Stimulated activated naive CD8-positive, alpha-beta T cell treated with anti-CD3 and anti-CD28 coated beads, Interleukin-15, amount 100 ng/mL, for 72 hours (primary cell): ENCODE data around the gene NEK6.

Experiments
- ATAC-seq: fragments of 150-1000 bp; cut with Tn5 transposase; 2 replicates; pipeline ENCODE4 v1.10.0; 2021; ENCODE audit warnings: mild to moderate bottlenecking, moderate library complexity
- DNase-seq, 2 donors: peaks; one replicate each; pipeline ENCODE4 v3.0.0; 2021 to 2022
- H3K27ac Mint-ChIP-seq, 2 donors: one replicate each; pipeline ENCODE4 v1.8.0; 2022; ENCODE audit warnings: mild to moderate bottlenecking in 2 of 2, mixed read lengths in 2 of 2, moderate library complexity in 2 of 2
- H3K27me3 Mint-ChIP-seq: one replicate; pipeline ENCODE4 v1.8.0; 2022; ENCODE audit warnings: mixed read lengths
- H3K4me1 Mint-ChIP-seq: one replicate; pipeline ENCODE4 v1.8.0; 2022; ENCODE audit warnings: mild to moderate bottlenecking, mixed read lengths
- H3K4me3 Mint-ChIP-seq, 2 donors: one replicate each; pipeline ENCODE4 v1.8.0; 2022; ENCODE audit warnings: mild to moderate bottlenecking in 2 of 2, mixed read lengths in 2 of 2, moderate library complexity in 1 of 2
- H3K9me3 Mint-ChIP-seq, 2 donors: one replicate each; pipeline ENCODE4 v1.8.0; 2022; ENCODE audit warnings: mixed read lengths in 2 of 2

The NEK6 gene

GRCh38 chr9:124303762-124304161, 46.0 kb downstream of the NEK6 start:
- Mint-ChIP-seq H3K4me1 (peaks cover 27% of the 10 kb centered on the region), H3K4me3 (no peak overlapping the region), H3K27me3 (no peaks in the 10 kb centered on the region), H3K27ac (no peak overlapping the region), H3K9me3 (no peaks in the 10 kb centered on the region)
- ATAC-seq (no peak), DNase-seq (no peak)

- ATAC-seq (no peak), DNase-seq (no peak)
- no peak overlapping the region for H3K27ac Mint-ChIP-seq
- H3K4me1 Mint-ChIP-seq = peaks cover 23% of the 10 kb centered on the region
- no peaks in the 10 kb centered on the region for H3K27me3 Mint-ChIP-seq
- no peaks in the 10 kb centered on the region for H3K9me3 Mint-ChIP-seq
- H3K4me3 Mint-ChIP-seq = no peak overlapping the region
These were observed 46.5 kb downstream of the NEK6 start for GRCh38 chr9:124304285-124304684.

DNA sequence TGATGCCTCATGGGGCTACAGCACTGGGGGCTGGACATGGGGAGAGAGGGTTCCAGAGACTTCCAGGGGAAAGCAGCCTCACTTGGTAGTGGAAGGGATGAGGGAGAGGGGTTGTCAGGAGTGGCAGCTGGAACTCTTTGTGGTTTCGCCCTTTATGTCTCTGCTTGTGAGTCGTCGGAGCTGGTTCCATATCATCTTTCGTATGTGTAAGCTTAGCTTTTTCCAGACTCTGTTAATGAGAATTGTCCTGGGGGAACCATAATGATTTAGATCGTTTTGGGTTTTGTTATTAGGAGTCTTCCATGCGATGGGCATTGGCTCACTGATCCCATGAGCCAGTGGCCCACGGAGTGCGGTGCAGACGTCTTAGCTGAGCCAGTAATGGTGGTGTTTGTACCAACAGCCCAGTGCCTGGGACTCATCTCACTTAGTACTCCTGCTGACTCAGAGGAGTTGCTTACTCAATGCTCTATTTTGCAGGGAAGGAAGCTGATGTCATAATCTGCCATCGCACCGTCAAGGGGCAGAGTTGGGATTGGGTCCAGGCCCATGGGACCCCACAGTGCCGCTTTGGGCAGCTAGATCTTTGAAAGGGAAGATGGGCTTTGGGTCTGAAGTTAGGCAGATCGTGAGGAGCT, 48.5 kb downstream of the NEK6 start:
- Mint-ChIP-seq H3K27ac (peak overlapping the region in 1 of 2 donors; percentile 75), H3K9me3 (no peaks in the 10 kb centered on the region), H3K4me1 (peaks cover 10% of the 10 kb centered on the region), H3K4me3 (no peak overlapping the region), H3K27me3 (no peaks in the 10 kb centered on the region)
- ATAC-seq (no peak), DNase-seq (no peak)

DNA sequence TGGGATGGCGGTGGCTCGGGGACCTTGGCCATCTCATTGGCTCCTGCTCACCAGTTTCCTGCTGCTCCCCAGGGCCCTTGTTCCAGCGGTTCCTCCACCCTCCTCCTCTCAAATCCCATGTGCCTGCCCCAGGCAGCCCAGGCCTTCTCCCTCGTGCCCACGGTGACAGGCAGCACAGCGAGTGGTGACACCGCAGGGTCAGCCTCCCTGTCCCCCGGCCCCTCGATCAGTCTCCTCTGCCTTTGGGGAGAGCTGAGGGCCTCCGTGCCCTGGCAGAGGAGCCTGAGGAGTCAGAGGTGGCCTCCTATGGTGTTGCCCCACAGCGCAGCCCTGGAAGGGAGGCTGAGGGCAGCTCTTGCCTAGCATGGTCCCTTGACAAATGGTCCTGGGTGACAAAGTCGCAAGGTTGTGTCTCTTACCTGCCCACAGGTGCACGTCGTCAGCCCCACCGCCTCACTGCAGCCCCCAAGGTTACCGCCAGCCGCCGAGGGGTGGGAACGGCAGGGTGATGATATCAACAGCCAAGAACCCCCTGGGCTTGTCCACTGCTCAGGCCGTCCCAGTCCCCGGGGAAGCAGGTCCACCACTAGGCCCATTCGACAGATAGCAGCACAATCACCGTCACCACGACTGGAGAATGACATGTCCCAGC, 49.8 kb downstream of the NEK6 start:
- Mint-ChIP-seq H3K4me1 (peaks cover 10% of the 10 kb centered on the region), H3K4me3 (no peak overlapping the region), H3K27me3 (no peaks in the 10 kb centered on the region), H3K27ac (no peak overlapping the region), H3K9me3 (no peaks in the 10 kb centered on the region)
- DNase-seq (no peak), ATAC-seq (no peak)

DNA sequence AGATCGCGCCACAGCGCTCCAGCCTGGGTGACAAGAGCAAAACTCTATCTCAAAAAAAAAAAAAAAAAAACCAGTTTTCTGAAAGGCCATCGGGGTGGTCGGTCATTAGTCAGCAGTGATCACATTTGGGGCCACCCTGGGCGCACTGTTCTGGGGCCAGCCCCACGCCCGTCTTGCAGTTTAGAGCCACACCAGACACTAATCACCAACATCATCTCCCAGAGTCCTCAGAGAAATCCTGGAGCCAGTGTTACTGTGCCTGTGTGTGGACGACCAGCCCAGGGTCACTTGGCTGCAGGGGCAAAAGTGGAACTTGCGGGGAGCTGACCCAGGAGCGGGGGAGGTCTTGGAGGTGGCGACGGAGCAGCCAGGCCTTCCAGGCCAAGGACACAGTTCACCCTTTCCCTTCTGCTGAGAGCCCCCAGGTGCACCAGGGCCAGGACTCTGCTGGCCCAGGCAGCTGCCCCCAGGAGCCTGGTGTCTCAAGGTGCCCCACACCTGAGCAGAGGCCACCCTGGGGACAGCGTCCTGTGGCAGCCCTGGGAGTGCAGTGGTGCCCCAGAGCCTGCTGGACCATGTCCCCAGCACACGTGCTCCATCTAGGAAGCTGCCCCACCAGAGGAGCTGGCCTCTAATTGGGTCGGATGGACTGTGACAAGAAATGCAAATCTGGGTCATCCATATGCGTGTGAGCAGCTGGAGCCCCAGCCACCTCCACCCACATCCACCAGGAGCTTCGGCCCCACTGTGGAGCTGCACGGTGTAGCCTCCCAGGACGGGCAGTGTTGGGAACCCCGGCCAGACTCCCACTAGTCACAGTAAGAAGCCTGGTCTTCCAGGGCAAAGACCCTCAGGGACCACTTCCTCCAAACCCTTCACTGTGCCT, 51.1 kb downstream of the NEK6 start:
- Mint-ChIP-seq H3K27ac (no peak overlapping the region), H3K27me3 (no peaks in the 10 kb centered on the region), H3K9me3 (no peaks in the 10 kb centered on the region), H3K4me3 (no peak overlapping the region), H3K4me1 (peaks cover 10% of the 10 kb centered on the region)
- DNase-seq = no peak
- no peak for ATAC-seq

DNA sequence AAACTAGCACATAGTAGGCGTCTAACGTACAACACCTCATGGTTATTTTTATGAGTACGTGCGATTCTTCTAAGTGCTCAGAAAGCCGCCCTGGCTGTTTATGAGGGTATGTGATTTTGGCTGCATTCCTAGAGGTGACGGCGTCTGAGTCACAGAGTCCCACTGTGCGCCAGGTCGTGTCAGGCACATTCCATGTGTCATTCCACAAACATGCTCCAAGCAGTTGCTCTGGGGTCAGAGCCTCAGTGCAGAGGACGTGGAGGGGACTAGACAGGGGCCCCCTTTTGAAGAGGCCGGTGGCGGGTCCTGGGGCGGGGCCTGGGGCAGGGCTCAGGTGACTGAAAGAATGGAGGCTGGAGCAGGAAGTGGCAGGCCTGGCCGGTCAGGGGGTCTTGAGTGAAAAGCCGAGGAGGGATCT, 51.9 kb downstream of the NEK6 start:
- DNase-seq = no peak
- peak overlapping the region in 1 of 2 donors; percentile 19 for H3K27ac Mint-ChIP-seq
- H3K4me3 Mint-ChIP-seq = no peak overlapping the region
- ATAC-seq = no peak
- no peaks in the 10 kb centered on the region for H3K9me3 Mint-ChIP-seq
- peaks cover 10% of the 10 kb centered on the region for H3K4me1 Mint-ChIP-seq
- H3K27me3 Mint-ChIP-seq = no peaks in the 10 kb centered on the region

GRCh38 chr9:124311283-124311682, 53.5 kb downstream of the NEK6 start:
- Mint-ChIP-seq H3K27me3 (no peaks in the 10 kb centered on the region), H3K4me1 (peaks cover 2% of the 10 kb centered on the region), H3K27ac (no peak overlapping the region), H3K9me3 (no peaks in the 10 kb centered on the region), H3K4me3 (no peak overlapping the region)
- ATAC-seq (no peak), DNase-seq (no peak)

DNA sequence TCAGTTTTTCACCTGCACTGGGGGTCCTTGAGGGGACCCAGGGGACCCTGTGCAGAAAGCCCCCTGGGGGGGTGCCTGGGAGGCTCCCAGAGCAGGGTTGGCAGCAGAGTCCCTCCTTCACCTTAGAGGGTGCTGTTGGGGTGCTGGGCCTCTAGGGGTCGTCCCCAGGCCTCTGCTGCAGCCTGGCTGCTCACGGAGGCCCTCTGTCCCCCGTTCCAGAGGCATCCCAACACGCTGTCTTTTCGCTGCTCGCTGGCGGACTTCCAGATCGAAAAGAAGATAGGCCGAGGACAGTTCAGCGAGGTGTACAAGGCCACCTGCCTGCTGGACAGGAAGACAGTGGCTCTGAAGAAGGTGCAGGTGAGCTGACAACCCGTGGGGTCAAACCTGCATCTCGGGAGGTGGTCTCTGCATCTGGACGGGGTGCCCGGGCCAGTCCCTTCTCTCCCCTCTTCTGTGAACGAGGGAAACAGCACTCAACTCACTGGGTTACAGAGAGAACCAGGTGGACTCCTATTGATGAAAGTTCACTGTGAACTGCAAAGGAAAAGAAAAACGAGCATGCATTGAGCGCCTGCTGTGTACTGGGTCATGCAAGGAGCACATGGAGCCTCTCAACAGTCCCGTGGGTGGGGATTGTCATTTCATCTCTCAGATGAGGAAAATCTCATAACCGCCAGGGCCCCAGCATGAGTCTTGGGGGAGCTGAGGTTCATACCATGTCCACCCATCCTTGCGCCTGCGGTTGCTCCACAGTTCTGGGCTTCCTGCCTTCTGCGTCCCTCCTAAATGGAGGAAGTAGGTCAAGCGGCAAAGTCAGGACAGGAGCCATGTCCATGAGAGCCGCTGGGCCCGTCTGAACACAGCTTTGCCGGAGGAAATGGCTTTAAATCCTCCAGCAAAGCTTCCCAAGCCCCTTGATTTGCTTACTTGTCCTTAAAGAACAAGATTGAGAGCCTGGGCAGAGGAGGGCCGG, 54.8 kb downstream of the NEK6 start:
- peak; percentile 21 for ATAC-seq
- no peak overlapping the region for H3K4me3 Mint-ChIP-seq
- no peaks in the 10 kb centered on the region for H3K9me3 Mint-ChIP-seq
- H3K4me1 Mint-ChIP-seq = no peaks in the 10 kb centered on the region
- DNase-seq = no peak
- no peaks in the 10 kb centered on the region for H3K27me3 Mint-ChIP-seq
- H3K27ac Mint-ChIP-seq = no peak overlapping the region

DNA sequence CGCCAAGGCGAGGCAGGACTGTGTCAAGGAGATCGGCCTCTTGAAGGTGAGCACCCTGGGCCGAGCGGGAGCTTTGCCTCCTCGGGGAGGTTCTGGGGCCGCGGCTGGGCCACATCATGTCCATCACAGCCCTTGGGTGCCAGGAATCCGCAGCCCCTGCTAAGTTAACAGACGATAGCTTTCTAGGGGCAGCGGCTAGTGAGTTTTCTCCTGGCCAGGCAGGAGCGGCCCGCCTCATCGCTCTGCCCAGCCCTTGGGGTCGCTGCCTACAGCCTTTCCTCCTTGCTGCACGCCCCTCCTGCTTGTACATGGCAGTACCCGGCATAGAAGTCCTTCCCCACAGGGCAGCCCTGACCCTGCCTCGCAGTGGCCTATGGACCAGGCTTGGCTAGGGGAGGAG, 56.2 kb downstream of the NEK6 start:
- Mint-ChIP-seq H3K27me3 (no peaks in the 10 kb centered on the region), H3K4me1 (no peaks in the 10 kb centered on the region), H3K4me3 (no peak overlapping the region), H3K9me3 (no peaks in the 10 kb centered on the region), H3K27ac (peak overlapping the region in 1 of 2 donors; percentile 71)
- no peak for DNase-seq
- no peak for ATAC-seq

DNA sequence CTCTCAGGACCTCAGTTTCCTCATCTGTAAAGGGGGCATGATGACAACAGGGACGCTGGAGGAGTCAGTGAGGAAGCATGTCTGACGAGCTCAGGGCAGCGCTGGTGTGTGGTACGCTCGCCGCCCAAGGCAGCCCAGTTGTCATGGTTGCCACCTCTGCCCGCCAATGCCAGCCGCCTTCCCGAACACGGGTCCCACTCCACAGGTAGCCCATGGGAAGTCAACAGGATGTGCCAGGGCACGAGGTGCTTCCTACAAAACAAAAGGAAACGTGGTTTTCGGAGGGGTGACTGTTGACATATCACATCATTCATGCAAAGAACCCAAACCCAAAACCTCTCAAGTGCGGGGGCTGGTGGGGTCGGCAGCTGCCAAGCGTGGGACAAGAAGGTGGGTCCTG, 58.1 kb downstream of the NEK6 start:
- no peak overlapping the region for H3K4me3 Mint-ChIP-seq
- no peaks in the 10 kb centered on the region for H3K27me3 Mint-ChIP-seq
- H3K9me3 Mint-ChIP-seq = no peaks in the 10 kb centered on the region
- no peaks in the 10 kb centered on the region for H3K4me1 Mint-ChIP-seq
- ATAC-seq = no peak
- peak overlapping the region in 1 of 2 donors; percentile 34 for H3K27ac Mint-ChIP-seq
- no peak for DNase-seq

- Mint-ChIP-seq H3K27me3 (no peaks in the 10 kb centered on the region), H3K4me3 (no peak overlapping the region), H3K4me1 (no peaks in the 10 kb centered on the region), H3K27ac (no peak overlapping the region), H3K9me3 (no peaks in the 10 kb centered on the region)
- DNase-seq (peak; percentile 27 to 31), ATAC-seq (peak; percentile 37)
These were observed 62.6 kb downstream of the NEK6 start for GRCh38 chr9:124320062-124320973.

GRCh38 chr9:124321416-124321815, 63.7 kb downstream of the NEK6 start:
- Mint-ChIP-seq H3K4me1 (no peaks in the 10 kb centered on the region), H3K9me3 (no peaks in the 10 kb centered on the region), H3K27ac (no peak overlapping the region), H3K27me3 (no peaks in the 10 kb centered on the region), H3K4me3 (no peak overlapping the region)
- DNase-seq (no peak), ATAC-seq (no peak)

DNA sequence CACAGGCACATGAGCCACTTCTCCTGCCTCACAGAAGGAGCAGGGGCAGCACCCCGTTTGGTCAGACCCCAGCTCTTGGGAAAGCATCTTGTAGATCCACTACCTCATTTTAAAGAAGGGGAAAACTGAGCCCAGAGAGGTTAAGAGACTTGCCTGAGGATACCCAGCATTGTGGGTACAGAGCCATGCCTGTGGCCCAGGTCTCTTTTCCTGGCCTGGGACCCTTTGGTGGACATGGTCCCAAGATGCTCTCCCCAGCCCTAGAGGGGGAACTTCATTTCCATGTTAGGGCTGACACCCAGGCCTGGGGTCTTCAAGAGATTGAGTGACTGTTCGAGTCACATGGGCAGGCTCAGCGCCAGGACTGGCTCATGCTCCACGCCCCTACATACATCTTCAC, 64.2 kb downstream of the NEK6 start:
- Mint-ChIP-seq H3K4me3 (no peak overlapping the region), H3K9me3 (no peaks in the 10 kb centered on the region), H3K4me1 (no peaks in the 10 kb centered on the region), H3K27ac (peak overlapping the region in 1 of 2 donors; percentile 69), H3K27me3 (no peaks in the 10 kb centered on the region)
- no peak for ATAC-seq
- DNase-seq = no peak

DNA sequence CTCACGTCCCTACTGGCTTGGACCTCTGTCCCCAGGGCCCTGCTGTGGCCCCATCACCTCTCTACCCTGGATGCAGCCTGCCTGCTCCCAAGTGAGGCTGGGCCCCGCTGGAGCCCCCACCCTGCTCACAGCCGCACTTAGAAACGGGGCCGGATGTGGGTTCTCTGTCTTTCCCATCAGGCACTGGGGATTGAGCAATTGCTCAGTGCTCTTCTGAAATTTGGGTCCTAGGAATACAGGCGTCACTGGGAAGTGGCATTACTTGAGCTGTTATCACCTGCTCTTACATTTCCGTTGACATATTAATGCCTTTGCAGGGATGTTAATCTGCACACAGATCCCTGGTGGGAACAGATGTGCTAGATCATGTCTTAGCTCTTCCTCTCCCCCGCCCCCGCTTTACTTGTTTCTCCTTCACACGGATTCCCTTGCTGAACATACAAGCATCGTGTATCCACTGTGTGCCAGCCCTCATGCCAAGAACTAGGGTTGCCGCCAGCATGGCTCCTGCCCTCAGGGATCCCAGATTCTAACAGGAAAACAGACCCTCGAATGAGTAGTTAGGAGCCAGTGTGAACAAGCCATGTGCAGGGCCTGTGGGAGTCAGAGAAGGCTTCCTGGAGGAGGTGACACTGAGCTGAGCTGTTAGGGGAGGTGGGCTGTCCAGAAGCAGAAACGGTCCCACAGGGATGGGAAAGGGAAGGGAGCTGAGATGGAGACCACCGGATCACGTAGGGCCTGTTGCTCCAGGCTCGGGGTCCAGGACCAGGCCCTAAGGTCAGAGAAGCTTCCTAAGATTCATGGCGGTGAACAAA, 65.1 kb downstream of the NEK6 start:
- H3K27me3 Mint-ChIP-seq = no peaks in the 10 kb centered on the region
- DNase-seq (no peak), ATAC-seq (no peak)
- H3K27ac Mint-ChIP-seq = no peak overlapping the region
- H3K4me3 Mint-ChIP-seq = no peak overlapping the region
- no peaks in the 10 kb centered on the region for H3K4me1 Mint-ChIP-seq
- no peaks in the 10 kb centered on the region for H3K9me3 Mint-ChIP-seq
